ENCODE measurements around the gene GRAMD1B. TPM values are rescaled to one million over a fixed set of nuclear protein-coding genes. Genes with fewer than 3 reads are reported as not detected.

The GRAMD1B gene
- total and polyA plus RNA-seq, 2 donors (not counting 1 experiment from before 2014, with no cell fraction given) = 0.83 to 1.5 TPM

GRCh38 chr11:123527526-123527925 is 97.5 kb downstream of the GRAMD1B start:
- no peak for DNase-seq (ENCODE audit: low read depth in 2 of 2)
- no peak overlapping the region for H3K9ac ChIP-seq (ENCODE audit: insufficient read depth, low read length)
- no peaks in the 10 kb centered on the region for H3K36me3 ChIP-seq (ENCODE audit: control insufficient read depth, insufficient read depth, low read length)
- TF ChIP-seq CTCF (conservative IDR thresholded peaks at IDR 0.05 in 1 of 2, IDR thresholded peaks at IDR 0.05 in 1 of 2; ENCODE audit: low read depth in 1 of 2, low read length in 2 of 2) (no peak), EZH2 (IDR thresholded peaks at IDR 0.05; ENCODE audit: low read length, missing control alignments) (no peak)
- H3K4me2 ChIP-seq (ENCODE audit: extremely low read depth, insufficient read depth, low read length) = no peak overlapping the region
- H3K9me3 ChIP-seq (ENCODE audit: control insufficient read depth, insufficient read depth, low read depth, low read length) = no peaks in the 10 kb centered on the region
- H3K27me3 ChIP-seq (ENCODE audit: control insufficient read depth, insufficient read depth, low read length) = peaks cover 2% of the 10 kb centered on the region
- H4K20me1 ChIP-seq (ENCODE audit: control insufficient read depth, extremely low read depth, insufficient read depth, low read length) = no peaks in the 10 kb centered on the region
- H2AFZ ChIP-seq (ENCODE audit: low read length) = no peak overlapping the region
- H3K4me3 ChIP-seq (replicated peaks in 1 of 4; ENCODE audit: control extremely low read depth in 1 of 4, insufficient read depth in 1 of 4, low read depth in 3 of 4, low read length in 4 of 4) = no peak overlapping the region
- no peaks in the 10 kb centered on the region for H3K4me1 ChIP-seq (ENCODE audit: control insufficient read depth, extremely low read depth, insufficient read depth, low read length)
- H3K79me2 ChIP-seq (ENCODE audit: control insufficient read depth, insufficient read depth, low read length) = no peaks in the 10 kb centered on the region
- no peak overlapping the region for H3K27ac ChIP-seq (ENCODE audit: insufficient read depth, low read length)

DNA sequence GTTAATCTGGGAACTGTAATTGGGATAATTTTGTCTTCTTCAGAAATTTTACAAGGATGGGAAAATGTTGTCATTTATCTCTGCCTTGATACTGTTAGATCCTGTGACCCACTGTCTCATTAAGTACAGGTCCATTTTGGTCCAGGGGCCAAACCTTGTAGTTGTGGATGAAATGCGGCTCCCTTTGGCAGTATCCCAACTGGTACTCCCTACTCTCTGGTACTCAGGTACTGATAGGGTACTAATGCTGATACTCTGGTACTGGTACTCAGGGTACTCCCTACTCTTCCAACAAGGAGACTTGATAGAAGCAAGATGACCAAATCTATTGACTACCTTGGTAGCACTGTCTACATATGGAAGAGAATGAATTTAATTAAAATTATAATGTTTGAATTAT is 97.9 kb downstream of the GRAMD1B start:
- H2AFZ ChIP-seq (ENCODE audit: low read length) = no peak overlapping the region
- H3K36me3 ChIP-seq (ENCODE audit: control insufficient read depth, insufficient read depth, low read length) = no peaks in the 10 kb centered on the region
- H3K27ac ChIP-seq (ENCODE audit: insufficient read depth, low read length) = no peak overlapping the region
- no peaks in the 10 kb centered on the region for H3K9me3 ChIP-seq (ENCODE audit: control insufficient read depth, insufficient read depth, low read depth, low read length)
- DNase-seq (ENCODE audit: low read depth in 2 of 2) = no peak
- no peaks in the 10 kb centered on the region for H3K4me1 ChIP-seq (ENCODE audit: control insufficient read depth, extremely low read depth, insufficient read depth, low read length)
- H3K4me2 ChIP-seq (ENCODE audit: extremely low read depth, insufficient read depth, low read length) = no peak overlapping the region
- H3K4me3 ChIP-seq (replicated peaks in 1 of 4; ENCODE audit: control extremely low read depth in 1 of 4, insufficient read depth in 1 of 4, low read depth in 3 of 4, low read length in 4 of 4) = no peak overlapping the region
- H3K79me2 ChIP-seq (ENCODE audit: control insufficient read depth, insufficient read depth, low read length) = no peaks in the 10 kb centered on the region
- peaks cover 2% of the 10 kb centered on the region for H3K27me3 ChIP-seq (ENCODE audit: control insufficient read depth, insufficient read depth, low read length)
- H3K9ac ChIP-seq (ENCODE audit: insufficient read depth, low read length) = no peak overlapping the region
- no peaks in the 10 kb centered on the region for H4K20me1 ChIP-seq (ENCODE audit: control insufficient read depth, extremely low read depth, insufficient read depth, low read length)
- TF ChIP-seq EZH2 (IDR thresholded peaks at IDR 0.05; ENCODE audit: low read length, missing control alignments) (no peak), CTCF (conservative IDR thresholded peaks at IDR 0.05 in 1 of 2, IDR thresholded peaks at IDR 0.05 in 1 of 2; ENCODE audit: low read depth in 1 of 2, low read length in 2 of 2) (no peak)

GRCh38 chr11:123531325-123531724 is 101.3 kb downstream of the GRAMD1B start:
- Histone ChIP-seq H3K9me3 (ENCODE audit: control insufficient read depth, insufficient read depth, low read depth, low read length) (no peaks in the 10 kb centered on the region), H3K4me1 (ENCODE audit: control insufficient read depth, extremely low read depth, insufficient read depth, low read length) (no peaks in the 10 kb centered on the region), H3K9ac (ENCODE audit: insufficient read depth, low read length) (no peak overlapping the region), H3K4me2 (ENCODE audit: extremely low read depth, insufficient read depth, low read length) (no peak overlapping the region), H3K27ac (ENCODE audit: insufficient read depth, low read length) (no peak overlapping the region), H3K36me3 (ENCODE audit: control insufficient read depth, insufficient read depth, low read length) (no peaks in the 10 kb centered on the region), H3K79me2 (ENCODE audit: control insufficient read depth, insufficient read depth, low read length) (no peaks in the 10 kb centered on the region), H2AFZ (ENCODE audit: low read length) (no peak overlapping the region), H4K20me1 (ENCODE audit: control insufficient read depth, extremely low read depth, insufficient read depth, low read length) (no peaks in the 10 kb centered on the region), H3K4me3 (replicated peaks in 1 of 4; ENCODE audit: control extremely low read depth in 1 of 4, insufficient read depth in 1 of 4, low read depth in 3 of 4, low read length in 4 of 4) (no peak overlapping the region), H3K27me3 (ENCODE audit: control insufficient read depth, insufficient read depth, low read length) (no peaks in the 10 kb centered on the region)
- no peak for TF ChIP-seq EZH2 (IDR thresholded peaks at IDR 0.05; ENCODE audit: low read length, missing control alignments)
- no peak for TF ChIP-seq CTCF (conservative IDR thresholded peaks at IDR 0.05 in 1 of 2, IDR thresholded peaks at IDR 0.05 in 1 of 2; ENCODE audit: low read depth in 1 of 2, low read length in 2 of 2)
- no peak for DNase-seq (ENCODE audit: low read depth in 2 of 2)

Measured in fibroblast of lung (primary cell).